Activated naive CD8-positive, alpha-beta T cell treated with anti-CD3 and anti-CD28 coated beads for 36 hours (primary cell): ENCODE data around the gene DYSF. TPM values are rescaled to one million over a fixed set of nuclear protein-coding genes. Genes with fewer than 3 reads are reported as not detected.
"Not testable (repeated sequence)": the region's sequence is repeated elsewhere in the genome, so short reads cannot be mapped to it uniquely, and the experiment has no call there.

Source experiments
- DNase-seq: peaks from one replicate; pipeline ENCODE4 v3.0.0; 2021
- H3K27ac Mint-ChIP-seq: one replicate; pipeline ENCODE4 v1.8.0; 2022; ENCODE audit warnings: mild to moderate bottlenecking, moderate library complexity, mixed read lengths
- H3K27me3 Mint-ChIP-seq: one replicate; pipeline ENCODE4 v1.8.0; 2022; ENCODE audit warnings: mild to moderate bottlenecking, mixed read lengths
- H3K36me3 Mint-ChIP-seq: one replicate; pipeline ENCODE4 v1.8.0; 2021; ENCODE audit warnings: mild to moderate bottlenecking, mixed read lengths
- H3K4me1 Mint-ChIP-seq: one replicate; pipeline ENCODE4 v1.8.0; 2021; ENCODE audit warnings: mixed read lengths
- H3K4me3 Mint-ChIP-seq: one replicate; pipeline ENCODE4 v1.8.0; 2022; ENCODE audit warnings: mild to moderate bottlenecking, moderate library complexity, mixed read lengths
- H3K9me3 Mint-ChIP-seq: one replicate; pipeline ENCODE4 v1.8.0; 2022; ENCODE audit warnings: mixed read lengths
- total RNA-seq, 2 experiments: library from RNA; stranded (reverse); gene quantifications; one replicate each; pipeline ENCODE4 v1.2.3, GENCODE V29; 2021

DYSF gene
- total RNA-seq, 2 experiments from 2014 or later: 4.3 to 5.5 TPM

DNA sequence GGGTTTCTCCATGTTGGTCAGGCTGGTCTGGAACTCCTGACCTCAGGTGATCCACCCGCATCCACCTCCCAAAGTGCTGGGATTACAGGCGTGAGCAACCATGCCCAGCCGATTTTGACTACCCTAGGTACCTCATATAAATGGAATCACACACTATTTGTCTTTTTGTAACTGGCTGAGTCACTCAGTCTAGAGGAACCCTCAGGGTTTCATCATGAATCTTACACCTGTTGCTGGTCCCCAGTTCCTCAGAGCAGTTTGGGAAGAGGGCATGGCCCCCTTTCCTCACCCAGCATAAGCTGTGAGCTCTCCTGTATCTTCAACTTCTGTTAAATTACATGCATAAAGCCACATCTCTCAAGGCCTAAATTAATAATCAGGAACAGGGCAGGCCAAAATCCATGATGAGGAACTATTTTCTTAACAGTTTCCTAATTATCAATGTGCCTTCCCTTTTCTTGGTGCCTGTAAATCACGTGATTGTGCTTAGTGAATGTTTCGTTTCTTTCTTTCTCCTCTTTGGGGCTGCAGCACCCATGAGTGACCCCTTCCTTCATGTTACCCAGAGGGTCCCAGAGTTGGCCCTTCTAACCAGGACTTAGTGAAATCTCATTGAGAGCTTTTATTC is 20.9 kb downstream of the DYSF start:
- Mint-ChIP-seq H3K27me3 (peaks cover 17% of the 10 kb centered on the region), H3K4me1 (no peaks in the 10 kb centered on the region), H3K9me3 (no peaks in the 10 kb centered on the region), H3K36me3 (no peaks in the 10 kb centered on the region), H3K27ac (no peak overlapping the region), H3K4me3 (no peak overlapping the region)
- DNase-seq: no peak

DNA sequence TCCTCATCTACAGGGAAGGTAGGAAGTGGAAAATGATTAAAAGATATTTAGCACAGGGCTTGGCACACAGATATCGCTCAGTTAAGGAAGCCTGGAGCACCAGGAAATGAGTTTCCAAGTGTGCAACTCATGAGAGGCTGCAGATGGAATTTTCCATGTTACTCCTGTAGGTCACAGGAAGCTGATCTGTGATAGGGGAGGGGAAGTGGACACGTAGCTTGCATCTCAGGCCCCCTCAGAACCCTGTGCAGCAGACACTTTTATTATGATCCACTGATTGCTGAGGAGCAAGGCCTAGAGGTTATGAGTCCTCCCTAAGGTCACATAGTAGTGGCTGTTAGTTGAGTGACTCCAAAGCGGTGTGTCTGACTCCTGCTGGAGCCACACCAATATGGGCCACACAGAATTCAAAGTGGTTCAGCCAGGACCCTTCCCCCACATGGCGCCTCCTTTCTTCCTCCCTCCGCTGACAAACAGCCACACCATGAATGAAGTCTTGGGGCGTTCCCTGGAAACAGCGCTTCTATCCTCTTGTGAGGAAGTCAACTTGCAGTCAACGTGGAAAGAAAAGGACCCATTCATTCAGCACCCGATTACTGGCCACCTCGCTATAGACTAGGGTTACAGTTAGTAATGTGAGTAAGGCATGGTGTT is 21.5 kb downstream of the DYSF start:
- H3K9me3 Mint-ChIP-seq: no peaks in the 10 kb centered on the region
- peaks cover 14% of the 10 kb centered on the region for H3K27me3 Mint-ChIP-seq
- H3K36me3 Mint-ChIP-seq: no peaks in the 10 kb centered on the region
- DNase-seq: no peak
- no peaks in the 10 kb centered on the region for H3K4me1 Mint-ChIP-seq
- no peak overlapping the region for H3K27ac Mint-ChIP-seq
- H3K4me3 Mint-ChIP-seq: no peak overlapping the region

DNA sequence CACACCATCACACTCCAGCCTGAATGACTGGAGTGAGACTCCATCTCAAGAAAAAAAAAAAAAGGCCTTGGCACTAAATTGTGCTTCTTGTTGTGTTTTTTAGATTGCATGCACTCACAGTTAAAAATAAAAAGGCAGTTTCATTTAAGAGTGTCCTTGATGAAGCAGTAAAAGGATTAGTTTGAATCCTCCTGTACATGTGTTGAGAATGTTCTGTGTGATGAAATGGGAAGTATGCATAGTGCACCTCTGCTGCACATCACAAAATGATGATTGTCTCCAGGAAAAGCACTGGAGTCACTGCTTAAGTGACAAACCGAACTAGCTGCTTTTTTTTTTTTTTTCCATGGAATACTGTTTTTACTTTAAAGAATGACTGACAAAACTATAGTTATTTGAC is 23.1 kb downstream of the DYSF start:
- Mint-ChIP-seq H3K4me1 (no peaks in the 10 kb centered on the region), H3K4me3 (no peak overlapping the region), H3K27me3 (peaks cover 6% of the 10 kb centered on the region), H3K27ac (no peak overlapping the region), H3K9me3 (no peaks in the 10 kb centered on the region), H3K36me3 (no peaks in the 10 kb centered on the region)
- DNase-seq: no peak

DNA sequence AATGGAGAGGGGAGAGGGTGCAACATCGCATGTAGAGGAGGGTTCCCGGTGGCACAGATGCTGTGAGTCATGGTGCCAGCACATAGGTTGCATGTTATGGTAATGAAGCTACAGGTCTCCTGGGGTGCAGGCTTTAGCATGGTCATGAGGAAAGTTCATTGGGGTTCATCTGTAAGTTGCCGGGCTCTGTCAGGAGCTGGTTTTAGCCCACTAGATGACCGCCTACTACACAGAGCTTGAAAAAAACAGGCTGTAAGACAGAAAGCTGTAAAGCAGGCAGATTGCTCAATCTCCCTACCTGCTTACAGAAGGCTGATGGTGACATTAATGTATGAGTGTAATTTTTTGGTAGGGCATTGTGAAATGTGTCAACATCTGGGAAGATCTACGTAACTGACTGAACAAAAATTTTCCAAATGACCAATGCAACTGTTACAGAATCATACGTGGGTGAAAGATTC is 23.9 kb downstream of the DYSF start:
- Mint-ChIP-seq H3K9me3 (no peaks in the 10 kb centered on the region), H3K4me1 (no peaks in the 10 kb centered on the region), H3K4me3 (no peak overlapping the region), H3K27ac (no peak overlapping the region), H3K36me3 (no peaks in the 10 kb centered on the region), H3K27me3 (peaks cover 6% of the 10 kb centered on the region)
- no peak for DNase-seq

GRCh38 chr2:71478806-71479205 is 25.4 kb downstream of the DYSF start:
- Mint-ChIP-seq H3K36me3 (no peaks in the 10 kb centered on the region), H3K9me3 (no peaks in the 10 kb centered on the region), H3K27ac (no peak overlapping the region), H3K27me3 (peaks cover 3% of the 10 kb centered on the region), H3K4me1 (no peaks in the 10 kb centered on the region), H3K4me3 (no peak overlapping the region)
- DNase-seq: no peak

DNA sequence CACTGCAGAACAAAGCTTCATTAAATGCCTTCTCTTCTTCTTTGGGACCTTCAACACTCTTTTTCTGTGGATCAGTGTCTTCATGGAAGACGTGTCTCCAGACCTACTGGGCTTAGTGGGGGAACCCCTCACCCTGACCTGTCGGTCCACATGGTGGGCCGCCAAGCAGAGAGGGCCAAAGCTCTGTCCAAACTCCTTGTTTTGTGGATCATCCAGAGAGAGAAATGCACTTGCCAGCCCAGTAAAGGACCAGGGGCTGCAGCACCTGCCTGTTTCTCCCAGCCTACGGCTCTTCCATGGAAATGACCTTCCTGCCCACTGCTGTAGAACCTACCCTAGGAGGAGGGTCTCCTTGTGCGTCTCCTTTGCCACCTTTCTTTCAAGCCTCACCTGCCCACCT is 25.9 kb downstream of the DYSF start:
- Mint-ChIP-seq H3K27me3 (no peaks in the 10 kb centered on the region), H3K36me3 (no peaks in the 10 kb centered on the region), H3K4me1 (no peaks in the 10 kb centered on the region), H3K4me3 (no peak overlapping the region), H3K27ac (no peak overlapping the region), H3K9me3 (no peaks in the 10 kb centered on the region)
- DNase-seq: no peak

GRCh38 chr2:71481111-71481510 is 27.8 kb downstream of the DYSF start:
- Mint-ChIP-seq H3K4me1 (no peaks in the 10 kb centered on the region), H3K9me3 (no peaks in the 10 kb centered on the region), H3K36me3 (no peaks in the 10 kb centered on the region), H3K27ac (no peak overlapping the region), H3K4me3 (no peak overlapping the region), H3K27me3 (no peaks in the 10 kb centered on the region)
- DNase-seq: no peak

GRCh38 chr2:71482055-71482454 is 28.7 kb downstream of the DYSF start:
- H3K27ac Mint-ChIP-seq: no peak overlapping the region
- no peaks in the 10 kb centered on the region for H3K9me3 Mint-ChIP-seq
- DNase-seq: no peak
- H3K4me1 Mint-ChIP-seq: no peaks in the 10 kb centered on the region
- no peak overlapping the region for H3K4me3 Mint-ChIP-seq
- no peaks in the 10 kb centered on the region for H3K36me3 Mint-ChIP-seq
- no peaks in the 10 kb centered on the region for H3K27me3 Mint-ChIP-seq

DNA sequence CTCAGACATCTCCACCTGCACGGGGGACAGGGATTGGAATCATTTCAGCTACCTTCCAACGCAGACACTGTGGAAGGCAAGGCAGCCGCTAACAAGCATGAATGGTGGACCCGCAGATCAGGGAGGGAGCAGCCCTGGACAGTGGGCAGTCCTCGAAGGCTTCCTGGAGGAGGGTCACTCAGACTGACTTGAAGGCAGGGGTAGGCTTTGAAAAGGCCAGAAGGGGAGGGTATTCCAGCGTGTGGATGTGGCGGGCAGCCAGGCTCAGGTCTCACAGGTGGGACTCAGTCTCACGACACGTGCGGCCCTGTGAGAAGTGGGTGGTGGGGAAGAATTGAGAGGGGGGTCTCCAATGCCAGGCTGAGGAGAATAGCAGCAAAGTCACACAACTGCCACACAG is 29.9 kb downstream of the DYSF start:
- no peak overlapping the region for H3K4me3 Mint-ChIP-seq
- DNase-seq: no peak
- no peak overlapping the region for H3K27ac Mint-ChIP-seq
- no peaks in the 10 kb centered on the region for H3K4me1 Mint-ChIP-seq
- H3K36me3 Mint-ChIP-seq: no peaks in the 10 kb centered on the region
- H3K9me3 Mint-ChIP-seq: no peaks in the 10 kb centered on the region
- H3K27me3 Mint-ChIP-seq: no peaks in the 10 kb centered on the region

DNA sequence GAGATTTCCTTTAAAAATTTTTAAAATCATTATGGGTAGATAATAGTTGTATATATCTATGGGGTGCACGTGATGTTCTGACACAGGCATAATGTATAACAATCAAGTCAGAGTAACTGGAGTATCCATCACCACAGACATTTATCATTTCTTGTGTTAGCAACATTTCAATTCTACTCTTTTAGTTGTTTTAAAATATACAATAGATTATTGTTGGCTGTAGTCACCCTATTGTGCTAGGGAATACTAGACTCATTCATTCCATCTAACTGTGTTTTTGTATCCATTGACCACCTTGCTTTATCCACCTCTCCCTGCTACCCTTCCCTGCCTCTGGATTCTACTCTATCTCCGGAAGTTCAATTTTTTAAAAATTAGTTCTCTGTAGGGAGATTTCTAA is 31.0 kb downstream of the DYSF start:
- Mint-ChIP-seq H3K4me1 (no peaks in the 10 kb centered on the region), H3K36me3 (no peaks in the 10 kb centered on the region), H3K9me3 (no peaks in the 10 kb centered on the region), H3K27me3 (no peaks in the 10 kb centered on the region), H3K4me3 (no peak overlapping the region), H3K27ac (no peak overlapping the region)
- DNase-seq: no peak

DNA sequence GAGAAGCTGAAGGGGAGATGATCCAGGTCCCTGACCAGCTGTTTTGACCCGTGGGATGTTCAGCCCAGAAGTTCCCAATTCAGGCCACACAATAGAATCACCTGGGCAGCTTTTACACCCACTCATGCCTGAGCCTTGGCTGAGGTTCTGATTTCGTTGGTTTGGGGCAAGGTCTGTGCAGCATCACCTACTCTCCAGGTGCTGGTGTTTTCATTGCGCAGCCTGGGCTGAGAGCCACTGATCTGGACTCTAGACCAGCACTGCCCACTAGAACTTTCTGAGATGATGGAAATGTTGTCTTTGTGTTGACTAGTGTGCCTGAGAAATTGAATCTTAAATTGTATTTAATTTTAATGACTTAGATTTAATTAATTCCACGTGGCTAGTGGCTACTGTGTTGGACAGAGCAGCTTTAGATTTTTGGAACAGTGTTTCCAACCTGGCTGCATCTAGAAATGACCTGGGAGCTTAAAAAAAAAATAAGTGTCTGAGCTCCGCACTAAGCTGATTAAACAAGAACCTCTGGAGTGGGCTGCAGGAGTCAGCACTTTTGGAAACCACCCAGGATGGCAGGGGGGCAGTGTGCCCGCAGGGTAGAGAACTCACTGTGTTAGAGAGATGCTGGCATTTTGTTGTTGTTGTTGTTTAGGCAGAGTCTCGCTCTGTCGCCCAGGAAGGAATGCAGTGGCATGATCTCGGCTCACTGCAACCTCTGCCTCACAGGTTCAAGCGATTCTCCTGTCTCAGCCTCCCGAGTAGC is 33.7 kb downstream of the DYSF start:
- no peak overlapping the region for H3K4me3 Mint-ChIP-seq
- no peaks in the 10 kb centered on the region for H3K9me3 Mint-ChIP-seq
- no peaks in the 10 kb centered on the region for H3K4me1 Mint-ChIP-seq
- no peaks in the 10 kb centered on the region for H3K36me3 Mint-ChIP-seq
- no peaks in the 10 kb centered on the region for H3K27me3 Mint-ChIP-seq
- no peak overlapping the region for H3K27ac Mint-ChIP-seq
- no peak for DNase-seq

DNA sequence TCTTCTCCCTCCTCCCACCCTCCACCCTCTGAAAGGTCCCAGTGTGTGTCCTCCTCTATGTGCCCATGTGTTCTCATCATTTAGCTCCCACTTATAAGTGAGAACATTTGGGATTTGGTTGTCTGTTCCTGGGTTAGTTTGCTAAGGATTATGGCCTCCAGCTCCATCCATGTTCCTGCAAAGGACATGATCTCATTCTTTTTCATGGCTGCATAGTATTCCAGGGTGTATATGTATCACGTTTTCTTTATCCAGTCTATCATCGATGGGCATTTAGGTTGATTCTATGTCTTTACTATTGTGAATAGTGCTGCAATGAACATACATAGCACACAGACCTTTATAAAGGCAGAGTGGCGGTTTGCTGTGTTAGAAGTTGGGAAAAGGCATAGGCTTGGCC is 38.2 kb downstream of the DYSF start:
- DNase-seq, H3K9me3 Mint-ChIP-seq, H3K4me3 Mint-ChIP-seq, H3K27ac Mint-ChIP-seq, H3K36me3 Mint-ChIP-seq, H3K27me3 Mint-ChIP-seq, H3K4me1 Mint-ChIP-seq: not testable (repeated sequence)

GRCh38 chr2:71492112-71492511 is 38.8 kb downstream of the DYSF start:
- DNase-seq: no peak
- no peaks in the 10 kb centered on the region for H3K9me3 Mint-ChIP-seq
- no peak overlapping the region for H3K27ac Mint-ChIP-seq
- no peak overlapping the region for H3K4me3 Mint-ChIP-seq
- no peaks in the 10 kb centered on the region for H3K27me3 Mint-ChIP-seq
- no peaks in the 10 kb centered on the region for H3K4me1 Mint-ChIP-seq
- no peaks in the 10 kb centered on the region for H3K36me3 Mint-ChIP-seq

DNA sequence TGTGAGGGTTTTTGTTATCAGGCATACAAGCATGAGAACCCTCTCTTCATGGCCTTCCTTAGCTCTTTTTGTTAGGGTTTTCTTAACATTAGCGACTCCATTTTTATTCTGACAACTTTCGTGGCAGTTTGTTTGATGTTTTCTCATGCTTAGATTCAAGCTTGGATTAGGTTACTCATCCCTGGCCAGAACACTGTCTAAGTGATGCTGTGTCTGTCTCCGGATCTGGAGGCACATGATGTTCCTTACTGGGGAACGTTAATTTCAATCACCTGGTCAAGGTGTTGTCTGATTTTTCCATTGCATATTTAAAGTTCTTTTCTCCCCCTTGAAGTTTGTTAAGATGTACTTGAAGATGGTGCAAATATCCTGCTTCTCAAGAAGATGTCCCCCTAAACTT is 40.7 kb downstream of the DYSF start:
- H3K27me3 Mint-ChIP-seq: no peaks in the 10 kb centered on the region

DNA sequence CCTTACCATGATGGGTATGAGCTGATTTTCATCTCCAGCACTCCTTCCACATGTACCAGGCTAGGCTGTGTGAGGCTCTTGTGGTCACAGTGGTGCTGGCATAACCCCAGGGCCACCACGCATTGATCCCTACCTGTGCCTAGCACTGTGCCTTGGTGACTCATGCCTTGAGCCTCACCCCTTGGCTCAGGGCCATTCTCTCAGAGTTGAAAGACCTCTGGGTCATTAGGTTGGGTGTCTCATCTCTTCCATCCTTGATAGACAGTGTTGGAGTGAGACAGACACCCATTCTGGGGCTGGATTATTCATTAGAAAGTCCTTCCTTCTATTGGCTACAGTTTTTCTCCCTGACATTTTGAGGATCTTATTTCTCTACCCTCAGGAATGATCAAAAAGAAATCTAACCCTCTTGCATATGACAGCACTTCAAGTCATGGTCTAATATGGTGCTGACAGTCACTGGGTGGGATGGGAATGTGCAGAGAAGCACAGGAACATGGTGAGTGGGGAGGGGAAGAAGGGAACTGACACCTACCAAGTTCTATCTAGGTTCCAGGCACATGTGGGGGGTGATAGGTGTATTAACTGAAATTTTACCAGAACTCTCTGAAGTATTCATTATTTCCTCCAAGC is 41.3 kb downstream of the DYSF start:
- no peak for DNase-seq
- no peak overlapping the region for H3K4me3 Mint-ChIP-seq
- H3K36me3 Mint-ChIP-seq: no peaks in the 10 kb centered on the region
- H3K27me3 Mint-ChIP-seq: no peaks in the 10 kb centered on the region
- no peaks in the 10 kb centered on the region for H3K9me3 Mint-ChIP-seq
- H3K4me1 Mint-ChIP-seq: no peaks in the 10 kb centered on the region
- no peak overlapping the region for H3K27ac Mint-ChIP-seq

More for the DNA sequence above, 40.7 kb downstream of the DYSF start:
- Mint-ChIP-seq H3K27ac (no peak overlapping the region), H3K9me3 (no peaks in the 10 kb centered on the region), H3K36me3 (no peaks in the 10 kb centered on the region), H3K4me3 (no peak overlapping the region), H3K4me1 (no peaks in the 10 kb centered on the region)
- no peak for DNase-seq
